Measurements from ENCODE around the gene ACVR1. TPM values are rescaled to one million over a fixed set of nuclear protein-coding genes. Genes with fewer than 3 reads are reported as not detected.

The ACVR1 gene
- total RNA-seq, 3 donors from 2014 or later, result 14.7 to 38.4 (median 15.8) TPM

DNA sequence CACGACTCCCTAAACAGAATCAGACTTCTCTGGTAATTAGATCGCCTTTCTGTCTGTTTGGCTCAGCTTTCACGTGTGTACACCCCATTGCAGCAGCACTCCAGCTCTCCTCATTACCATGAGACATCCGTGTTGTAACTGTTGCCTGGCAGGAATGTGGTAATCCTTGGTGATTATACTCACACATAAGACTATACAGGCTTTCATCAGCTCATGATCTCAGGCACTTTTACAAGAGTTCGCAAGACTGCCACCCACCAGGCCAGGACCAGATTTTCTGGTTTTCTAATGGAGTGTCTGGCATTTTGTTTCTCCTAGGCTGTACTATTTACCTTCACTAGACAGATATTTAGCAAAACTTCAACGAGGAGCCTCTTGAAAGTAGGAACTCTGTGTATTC lies 50.2 kb downstream of the ACVR1 start:
- H3K36me3 ChIP-seq (ENCODE audit: low read depth), result no peaks in the 10 kb centered on the region
- intact Hi-C loops (cut with DNase I, micrococcal nuclease), result no loop called here
- no peaks in the 10 kb centered on the region for H3K9me3 ChIP-seq
- H3K4me1 ChIP-seq (ENCODE audit: low read depth), result no peaks in the 10 kb centered on the region
- no peak for DNase-seq
- no peak overlapping the region for H3K4me3 ChIP-seq
- ATAC-seq, result peak; percentile 48
- TF ChIP-seq, protein P1, sequence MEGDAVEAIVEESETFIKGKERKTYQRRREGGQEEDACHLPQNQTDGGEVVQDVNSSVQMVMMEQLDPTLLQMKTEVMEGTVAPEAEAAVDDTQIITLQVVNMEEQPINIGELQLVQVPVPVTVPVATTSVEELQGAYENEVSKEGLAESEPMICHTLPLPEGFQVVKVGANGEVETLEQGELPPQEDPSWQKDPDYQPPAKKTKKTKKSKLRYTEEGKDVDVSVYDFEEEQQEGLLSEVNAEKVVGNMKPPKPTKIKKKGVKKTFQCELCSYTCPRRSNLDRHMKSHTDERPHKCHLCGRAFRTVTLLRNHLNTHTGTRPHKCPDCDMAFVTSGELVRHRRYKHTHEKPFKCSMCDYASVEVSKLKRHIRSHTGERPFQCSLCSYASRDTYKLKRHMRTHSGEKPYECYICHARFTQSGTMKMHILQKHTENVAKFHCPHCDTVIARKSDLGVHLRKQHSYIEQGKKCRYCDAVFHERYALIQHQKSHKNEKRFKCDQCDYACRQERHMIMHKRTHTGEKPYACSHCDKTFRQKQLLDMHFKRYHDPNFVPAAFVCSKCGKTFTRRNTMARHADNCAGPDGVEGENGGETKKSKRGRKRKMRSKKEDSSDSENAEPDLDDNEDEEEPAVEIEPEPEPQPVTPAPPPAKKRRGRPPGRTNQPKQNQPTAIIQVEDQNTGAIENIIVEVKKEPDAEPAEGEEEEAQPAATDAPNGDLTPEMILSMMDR (IDR thresholded peaks at IDR 0.05), result no peak

DNA sequence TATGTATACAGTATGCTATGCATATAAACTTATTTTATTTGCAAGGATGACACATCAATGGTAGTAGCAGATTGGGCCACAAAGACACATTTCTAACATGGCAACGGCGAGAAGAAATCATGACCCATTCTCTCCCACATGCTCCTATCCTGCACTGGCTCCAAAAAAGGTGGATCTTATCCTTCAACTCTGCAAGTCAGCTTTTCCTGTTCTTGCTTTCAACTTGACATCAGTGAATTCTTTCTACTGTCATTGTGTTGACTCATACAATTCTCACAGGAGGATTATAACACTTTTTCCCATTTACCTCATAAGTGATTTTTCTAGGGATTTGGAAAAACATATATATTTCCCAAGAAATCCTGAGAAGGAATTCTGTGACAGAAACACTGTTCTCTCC lies 53.1 kb downstream of the ACVR1 start:
- H3K36me3 ChIP-seq (ENCODE audit: low read depth), result no peaks in the 10 kb centered on the region
- intact Hi-C loops (cut with DNase I, micrococcal nuclease), result no loop called here
- no peaks in the 10 kb centered on the region for H3K4me1 ChIP-seq (ENCODE audit: low read depth)
- ATAC-seq (no peak), DNase-seq (no peak)
- H3K4me3 ChIP-seq, result no peak overlapping the region
- TF ChIP-seq, protein P1 (IDR thresholded peaks at IDR 0.05), result no peak
- H3K9me3 ChIP-seq, result no peaks in the 10 kb centered on the region

DNA sequence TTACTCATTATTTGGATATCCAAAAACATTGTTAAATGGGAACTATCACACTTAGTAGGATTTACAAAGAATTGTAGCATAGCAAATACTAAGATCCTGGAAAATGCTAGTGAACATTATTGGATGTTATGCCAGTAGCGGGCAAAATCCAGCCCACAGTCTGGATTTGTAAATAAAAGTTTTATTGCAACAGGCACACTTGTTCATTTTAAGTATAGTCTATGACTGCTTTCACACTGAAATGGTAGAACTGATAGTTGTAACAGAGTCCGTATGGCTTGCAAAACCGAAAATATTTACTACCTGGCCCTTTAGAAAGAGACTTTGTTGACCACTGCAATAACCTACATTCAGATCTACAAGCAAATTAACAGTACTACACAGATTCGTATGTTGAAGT lies 53.6 kb downstream of the ACVR1 start:
- TF ChIP-seq, protein P1 (IDR thresholded peaks at IDR 0.05), result no peak
- H3K4me3 ChIP-seq, result no peak overlapping the region
- H3K9me3 ChIP-seq, result no peaks in the 10 kb centered on the region
- no peaks in the 10 kb centered on the region for H3K36me3 ChIP-seq (ENCODE audit: low read depth)
- H3K4me1 ChIP-seq (ENCODE audit: low read depth), result no peaks in the 10 kb centered on the region
- intact Hi-C loops (cut with DNase I, micrococcal nuclease), result no loop called here
- ATAC-seq (no peak), DNase-seq (no peak)

GRCh38 chr2:157821519-157822131 lies 54.5 kb downstream of the ACVR1 start:
- intact Hi-C loops (cut with DNase I, micrococcal nuclease), result no loop called here
- H3K9me3 ChIP-seq, result no peaks in the 10 kb centered on the region
- ATAC-seq (no peak), DNase-seq (no peak)
- H3K36me3 ChIP-seq (ENCODE audit: low read depth), result no peaks in the 10 kb centered on the region
- no peak overlapping the region for H3K4me3 ChIP-seq
- no peaks in the 10 kb centered on the region for H3K4me1 ChIP-seq (ENCODE audit: low read depth)
- TF ChIP-seq, protein P1 (IDR thresholded peaks at IDR 0.05), result no peak

GRCh38 chr2:157820193-157820592 lies 55.9 kb downstream of the ACVR1 start:
- H3K36me3 ChIP-seq (ENCODE audit: low read depth), result no peaks in the 10 kb centered on the region
- no peak for ATAC-seq

More at GRCh38 chr2:157820193-157820592, 55.9 kb downstream of the ACVR1 start:
- no peaks in the 10 kb centered on the region for H3K9me3 ChIP-seq
- no peaks in the 10 kb centered on the region for H3K4me1 ChIP-seq (ENCODE audit: low read depth)
- intact Hi-C loops (cut with DNase I, micrococcal nuclease), result no loop called here
- no peak for DNase-seq
- no peak overlapping the region for H3K4me3 ChIP-seq
- TF ChIP-seq, protein P1 (IDR thresholded peaks at IDR 0.05), result no peak

Measured in mucosa of descending colon (tissue), 3 donors.